Lower leg skin (tissue), 3 donors: ENCODE data around the gene ZNF148.

Experiments
- POLR2A ChIP-seq, 2 donors: fragments of 450-650 bp; IDR thresholded peaks; one replicate each; pipeline ENCODE4 v1.6.1; 2016 to 2017; ENCODE audit warnings: antibody characterized with exemption in 2 of 2, mild to moderate bottlenecking in 1 of 2, moderate library complexity in 1 of 2
- TF ChIP-seq, protein P1 (sequence below), 3 donors: fragments of 450-650 bp; IDR thresholded peaks; one replicate each; pipeline ENCODE4 v1.5.1; 2016; ENCODE audit warnings: antibody characterized with exemption in 3 of 3, mild to moderate bottlenecking in 3 of 3, moderate library complexity in 2 of 3

DNA sequence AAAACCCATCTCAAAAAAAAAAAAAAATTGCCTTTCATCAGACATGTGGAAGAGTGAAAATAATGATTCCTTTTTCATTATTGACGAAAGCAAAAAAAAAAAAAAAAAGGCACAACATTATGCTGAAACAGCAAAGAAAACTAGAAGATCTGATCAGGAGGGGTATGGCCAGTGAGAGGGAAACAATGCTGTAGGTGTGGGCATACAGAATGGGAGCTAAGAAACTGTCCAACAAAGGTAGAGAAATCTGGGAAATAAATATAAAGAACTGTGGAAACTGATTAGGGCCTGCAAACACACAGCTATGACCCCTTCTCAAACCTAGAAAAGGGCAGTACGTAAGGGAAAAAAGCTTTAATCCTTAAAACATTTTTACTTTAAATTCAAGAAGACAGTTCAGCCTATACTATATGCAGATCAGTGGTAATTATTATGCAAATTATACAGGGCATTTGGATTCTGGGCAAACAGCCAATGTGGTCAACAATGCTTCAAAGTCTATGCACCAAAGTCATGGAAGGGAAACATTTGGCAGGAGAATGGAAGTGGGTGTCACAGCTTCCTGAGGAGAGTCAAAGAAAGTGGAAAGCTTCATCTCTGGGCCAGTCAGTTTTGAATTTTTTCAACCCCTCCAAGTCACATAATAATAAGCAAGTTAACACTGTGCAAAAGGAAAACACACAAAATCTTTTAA is 94.3 kb downstream of the ZNF148 start:
- TF ChIP-seq, protein P1, sequence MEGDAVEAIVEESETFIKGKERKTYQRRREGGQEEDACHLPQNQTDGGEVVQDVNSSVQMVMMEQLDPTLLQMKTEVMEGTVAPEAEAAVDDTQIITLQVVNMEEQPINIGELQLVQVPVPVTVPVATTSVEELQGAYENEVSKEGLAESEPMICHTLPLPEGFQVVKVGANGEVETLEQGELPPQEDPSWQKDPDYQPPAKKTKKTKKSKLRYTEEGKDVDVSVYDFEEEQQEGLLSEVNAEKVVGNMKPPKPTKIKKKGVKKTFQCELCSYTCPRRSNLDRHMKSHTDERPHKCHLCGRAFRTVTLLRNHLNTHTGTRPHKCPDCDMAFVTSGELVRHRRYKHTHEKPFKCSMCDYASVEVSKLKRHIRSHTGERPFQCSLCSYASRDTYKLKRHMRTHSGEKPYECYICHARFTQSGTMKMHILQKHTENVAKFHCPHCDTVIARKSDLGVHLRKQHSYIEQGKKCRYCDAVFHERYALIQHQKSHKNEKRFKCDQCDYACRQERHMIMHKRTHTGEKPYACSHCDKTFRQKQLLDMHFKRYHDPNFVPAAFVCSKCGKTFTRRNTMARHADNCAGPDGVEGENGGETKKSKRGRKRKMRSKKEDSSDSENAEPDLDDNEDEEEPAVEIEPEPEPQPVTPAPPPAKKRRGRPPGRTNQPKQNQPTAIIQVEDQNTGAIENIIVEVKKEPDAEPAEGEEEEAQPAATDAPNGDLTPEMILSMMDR (IDR thresholded peaks at IDR 0.05), result no peak
- TF ChIP-seq POLR2A (IDR thresholded peaks at IDR 0.05), result no peak
